ENCODE results near the gene SKP1. TPM values are rescaled to one million over a fixed set of nuclear protein-coding genes. Genes with fewer than 3 reads are reported as not detected.

The SKP1 gene
- total RNA-seq, 1 experiment from 2014 or later: 939 TPM

DNA sequence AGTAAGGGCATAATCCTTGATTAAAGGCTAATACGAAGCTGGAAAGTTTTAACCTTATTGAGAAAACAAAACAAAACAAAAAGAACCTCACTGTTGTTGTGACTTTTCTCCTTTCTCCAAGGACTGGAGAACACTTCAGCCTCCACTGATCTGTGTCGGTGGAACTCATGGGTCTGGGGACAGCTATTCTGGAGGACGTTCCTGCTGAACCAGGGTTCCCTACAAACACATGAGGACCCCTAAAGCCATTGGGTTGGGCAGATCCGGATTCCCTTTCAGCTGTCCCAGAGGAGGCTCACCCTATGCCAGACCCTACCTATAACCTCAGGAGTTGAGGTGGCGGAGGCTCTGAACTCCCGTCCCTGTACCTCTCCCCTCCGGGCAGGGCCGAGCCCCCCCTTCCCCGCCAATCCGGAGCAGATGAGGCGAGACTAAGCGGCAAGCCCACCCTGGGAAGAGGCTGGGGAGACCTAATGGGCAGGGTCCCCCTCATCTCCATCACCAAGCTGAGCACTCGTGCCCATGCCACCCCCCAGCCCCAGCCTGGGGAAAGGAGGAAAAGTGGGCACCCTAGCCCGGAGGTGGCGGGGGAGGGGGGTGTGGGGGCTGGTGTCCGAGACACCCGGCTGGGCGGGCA, 63.9 kb downstream of the SKP1 start:
- Histone ChIP-seq H3K9me3 (no peaks in the 10 kb centered on the region), H3K4me3 (no peak overlapping the region), H3K36me3 (peaks cover 16% of the 10 kb centered on the region), H3K27me3 (no peaks in the 10 kb centered on the region)
- no peak for DNase-seq

DNA sequence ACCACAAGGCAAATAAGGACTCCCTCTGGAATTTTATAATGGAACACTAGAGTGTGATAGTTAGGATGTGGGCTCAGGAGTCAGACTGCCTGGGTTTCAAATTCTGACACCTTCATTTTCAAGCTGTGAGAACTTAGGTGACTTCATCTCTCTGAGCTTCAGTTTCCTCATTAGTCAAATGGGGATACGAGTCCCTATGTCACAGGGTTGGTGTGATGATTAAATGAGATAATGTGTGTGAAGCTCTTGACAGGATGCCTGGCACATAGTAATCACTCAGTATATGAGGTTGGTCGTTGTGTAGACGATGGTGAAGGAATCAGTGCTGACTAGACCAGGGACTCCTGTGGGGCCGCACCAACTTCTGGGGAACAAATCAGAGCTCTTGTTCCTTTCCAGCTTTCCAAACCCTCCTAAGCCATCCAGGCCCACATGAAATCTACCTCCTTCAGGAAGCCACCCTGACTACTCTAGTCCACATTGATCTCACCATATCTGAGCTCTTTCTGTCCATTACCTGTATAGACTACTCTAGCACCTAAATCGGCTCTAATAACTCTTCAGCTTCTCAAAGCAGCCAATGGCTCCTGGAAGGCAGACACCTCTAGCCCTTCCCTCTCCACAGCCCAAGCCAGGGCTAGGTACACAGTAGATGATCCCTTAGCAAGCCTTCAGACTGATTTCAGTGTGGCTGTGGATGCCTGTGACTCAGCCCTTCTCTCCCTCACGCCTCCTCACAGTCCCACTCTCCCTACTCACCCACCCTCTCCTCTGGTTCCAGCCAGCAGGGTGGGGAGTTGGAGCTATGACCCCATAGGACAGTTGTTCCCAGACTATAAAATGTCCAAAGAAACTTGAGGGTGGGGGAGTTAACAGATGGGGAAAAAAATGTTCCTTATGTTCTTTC, 64.8 kb downstream of the SKP1 start:
- DNase-seq: peak; percentile 50
- Histone ChIP-seq H3K9me3 (no peaks in the 10 kb centered on the region), H3K4me3 (no peak overlapping the region), H3K27me3 (no peaks in the 10 kb centered on the region), H3K36me3 (peaks cover 11% of the 10 kb centered on the region)

DNA sequence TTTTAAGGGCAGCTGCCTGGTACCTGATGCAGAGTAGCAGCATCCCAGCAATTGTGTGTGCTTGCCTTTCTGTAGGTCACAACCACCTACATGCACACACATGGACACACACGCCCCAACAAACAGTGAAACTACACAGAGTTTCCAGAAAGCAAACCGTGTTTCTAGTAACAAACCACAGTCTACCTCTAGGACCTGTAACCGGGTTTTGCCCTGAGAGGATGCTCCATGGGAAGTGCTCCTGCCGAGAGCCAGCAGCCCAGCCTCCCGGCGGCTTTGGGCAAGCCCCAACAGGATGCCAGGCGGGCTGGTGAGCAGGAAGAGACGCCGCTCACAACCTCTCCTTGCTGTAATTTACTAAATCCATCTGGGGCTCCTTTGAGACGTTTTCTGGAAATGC, 66.4 kb downstream of the SKP1 start:
- no peaks in the 10 kb centered on the region for H3K27me3 ChIP-seq
- DNase-seq: no peak
- no peaks in the 10 kb centered on the region for H3K36me3 ChIP-seq
- H3K9me3 ChIP-seq: no peaks in the 10 kb centered on the region
- no peak overlapping the region for H3K4me3 ChIP-seq

DNA sequence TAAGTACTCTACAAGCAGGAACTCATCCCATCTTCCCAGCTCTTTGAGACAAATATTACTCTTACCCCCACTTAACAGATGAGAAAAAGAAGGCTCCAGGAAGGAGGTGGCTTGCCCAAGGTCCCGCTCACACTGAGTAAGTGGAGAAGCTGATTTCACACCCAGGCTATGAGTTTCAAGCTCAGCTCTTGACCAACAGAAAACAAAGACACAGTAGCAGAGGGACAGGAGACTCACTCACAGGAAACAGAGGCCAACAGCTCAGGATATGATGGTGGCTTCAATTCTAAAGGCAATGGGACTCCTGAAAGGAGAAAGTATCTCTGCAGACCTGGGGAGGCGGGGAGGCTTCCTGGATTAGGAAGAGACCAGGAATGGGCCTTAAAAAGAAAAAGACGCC, 69.0 kb downstream of the SKP1 start:
- H3K9me3 ChIP-seq: no peaks in the 10 kb centered on the region
- H3K4me3 ChIP-seq: no peak overlapping the region
- DNase-seq: no peak
- no peaks in the 10 kb centered on the region for H3K36me3 ChIP-seq
- no peaks in the 10 kb centered on the region for H3K27me3 ChIP-seq

GRCh38 chr5:134106991-134107701, 69.6 kb downstream of the SKP1 start:
- Histone ChIP-seq H3K36me3 (no peaks in the 10 kb centered on the region), H3K27me3 (no peaks in the 10 kb centered on the region), H3K9me3 (no peaks in the 10 kb centered on the region), H3K4me3 (no peak overlapping the region)
- no peak for DNase-seq

DNA sequence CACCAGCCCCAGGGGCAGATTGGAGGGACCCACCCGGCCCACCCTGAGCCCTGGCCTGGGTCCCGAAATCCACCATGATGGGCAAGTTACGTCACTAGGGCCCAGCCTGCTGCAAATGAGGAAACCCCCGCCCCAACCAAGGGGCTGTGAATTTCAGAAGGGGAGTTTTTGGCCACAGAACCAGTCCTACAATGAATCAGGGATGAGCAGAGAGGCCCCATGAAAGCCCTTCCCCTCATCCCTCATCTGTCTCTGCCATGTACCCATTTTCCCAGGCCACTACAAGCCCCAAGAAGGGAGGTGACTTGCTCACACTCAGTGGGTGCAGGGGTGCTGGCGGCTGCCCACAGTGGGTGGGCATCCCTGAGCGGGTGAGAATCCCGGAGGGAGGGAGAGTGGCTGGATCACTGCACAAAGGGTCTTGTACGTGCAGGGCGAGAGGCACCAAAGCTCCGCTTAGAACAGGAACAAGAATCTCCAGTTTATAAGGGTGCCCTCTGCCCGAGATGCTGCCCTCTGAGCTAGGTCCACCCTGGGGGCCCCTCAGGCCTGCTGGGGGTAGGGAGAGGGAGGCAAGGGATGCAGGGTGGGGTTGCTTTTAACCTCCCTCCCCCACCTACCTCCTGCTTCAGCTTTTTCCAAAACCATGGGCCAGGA, 72.6 kb downstream of the SKP1 start:
- Histone ChIP-seq H3K27me3 (no peaks in the 10 kb centered on the region), H3K36me3 (no peaks in the 10 kb centered on the region), H3K9me3 (no peaks in the 10 kb centered on the region), H3K4me3 (no peak overlapping the region)
- no peak for DNase-seq

GRCh38 chr5:134103397-134103796, 73.4 kb downstream of the SKP1 start:
- H3K36me3 ChIP-seq: no peaks in the 10 kb centered on the region
- no peak overlapping the region for H3K4me3 ChIP-seq
- no peaks in the 10 kb centered on the region for H3K9me3 ChIP-seq
- H3K27me3 ChIP-seq: no peaks in the 10 kb centered on the region
- no peak for DNase-seq

DNA sequence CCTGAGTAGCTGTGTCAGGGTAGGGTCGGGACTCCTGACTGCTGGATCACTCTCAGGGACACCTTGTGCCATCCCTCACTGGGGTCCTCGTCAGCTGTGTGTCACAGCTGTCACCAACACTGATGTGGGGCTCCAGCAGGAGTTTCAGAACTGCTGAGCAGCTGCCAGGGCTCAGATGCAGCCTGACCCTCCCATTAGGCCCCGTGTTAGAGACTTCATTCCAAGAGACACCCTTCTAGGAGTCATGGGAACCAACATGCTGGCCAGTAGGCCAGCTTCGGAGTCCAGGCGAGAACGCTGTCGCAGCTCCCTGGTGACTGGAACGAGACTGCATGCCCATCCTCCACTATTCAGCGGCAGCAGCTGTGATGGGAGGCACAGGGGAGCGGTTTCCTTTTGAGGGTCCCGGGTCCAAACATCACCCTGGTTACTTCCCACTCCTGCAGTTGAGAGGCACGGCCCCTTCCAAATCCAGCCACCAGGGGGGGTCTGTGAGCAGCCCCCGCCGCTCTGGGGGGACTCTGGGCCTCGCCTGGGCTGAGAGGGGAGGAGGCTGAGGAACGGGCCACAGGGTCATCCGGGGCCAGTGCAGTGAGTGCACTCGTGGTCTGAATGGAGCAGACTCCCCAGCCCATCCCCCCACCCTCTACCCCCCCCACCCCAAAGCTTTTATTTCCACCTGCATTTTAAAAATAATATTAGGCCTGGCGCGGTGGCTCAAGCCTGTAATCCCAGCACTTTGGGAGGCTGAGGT, 74.9 kb downstream of the SKP1 start:
- peak; percentile 63 for DNase-seq
- no peaks in the 10 kb centered on the region for H3K27me3 ChIP-seq
- no peak overlapping the region for H3K4me3 ChIP-seq
- H3K9me3 ChIP-seq: no peaks in the 10 kb centered on the region
- H3K36me3 ChIP-seq: no peaks in the 10 kb centered on the region

DNA sequence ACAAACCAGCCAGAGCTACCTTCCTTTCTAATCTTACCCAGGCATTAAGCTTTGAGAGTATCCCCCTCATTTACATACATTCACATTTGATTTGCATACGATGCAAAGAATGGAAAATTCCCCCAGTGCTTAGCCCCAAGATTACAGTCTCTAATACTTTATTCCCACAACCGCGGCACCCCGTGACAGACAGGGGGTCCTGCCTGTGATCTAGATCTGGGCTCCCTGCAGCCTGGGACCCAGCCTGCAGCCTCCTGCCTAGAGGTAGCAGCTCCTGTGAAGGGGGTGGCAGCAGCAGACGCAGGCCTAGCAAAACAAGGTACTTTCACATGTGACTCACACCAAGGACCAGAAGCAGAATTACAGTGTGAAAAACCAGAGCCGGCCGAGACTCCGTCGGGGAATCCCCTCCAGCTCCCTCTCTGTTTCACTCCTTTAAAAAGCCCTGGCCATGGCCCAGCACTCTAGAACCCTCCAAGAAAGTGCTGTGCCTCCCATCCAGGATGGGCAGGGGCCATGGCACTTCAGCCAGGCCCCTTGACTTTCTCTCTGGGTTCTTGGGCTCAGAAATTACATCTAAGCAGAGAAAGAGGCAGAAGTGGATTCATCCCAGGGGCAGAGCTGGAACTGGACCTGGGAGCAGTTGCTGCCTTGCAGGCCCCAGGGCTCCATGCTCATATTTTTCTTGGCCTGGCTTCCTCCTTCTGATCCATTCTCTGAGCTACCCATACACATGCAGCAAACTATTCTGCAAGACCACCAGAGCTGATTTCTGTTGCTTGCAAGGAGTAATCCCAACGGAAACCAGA, 76.3 kb downstream of the SKP1 start:
- no peaks in the 10 kb centered on the region for H3K9me3 ChIP-seq
- H3K27me3 ChIP-seq: no peaks in the 10 kb centered on the region
- peak; percentile 64 for DNase-seq
- H3K36me3 ChIP-seq: no peaks in the 10 kb centered on the region
- H3K4me3 ChIP-seq: no peak overlapping the region

DNA sequence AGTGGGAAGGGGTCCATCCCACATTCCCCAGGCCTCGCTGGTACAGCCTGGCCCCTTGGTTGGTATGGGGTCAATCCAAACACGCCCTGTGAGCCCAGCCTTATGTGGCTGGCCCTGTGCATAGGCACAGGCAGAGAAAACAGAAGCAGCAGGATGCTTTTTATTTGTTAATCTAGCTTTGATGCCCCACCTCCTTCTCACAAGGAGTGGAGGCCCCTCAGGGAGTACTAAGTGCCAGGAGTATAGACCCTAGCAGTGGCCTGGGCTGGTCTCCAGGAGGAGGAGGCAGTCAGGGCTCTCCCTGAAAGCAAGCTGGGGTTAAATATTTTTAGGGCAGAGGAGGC, 76.8 kb downstream of the SKP1 start:
- H3K9me3 ChIP-seq: no peaks in the 10 kb centered on the region
- H3K36me3 ChIP-seq: no peaks in the 10 kb centered on the region

GRCh38 chr5:134099288-134099872, 77.4 kb downstream of the SKP1 start:
- no peak overlapping the region for H3K4me3 ChIP-seq
- H3K9me3 ChIP-seq: no peaks in the 10 kb centered on the region
- no peaks in the 10 kb centered on the region for H3K36me3 ChIP-seq
- no peak for DNase-seq
- no peaks in the 10 kb centered on the region for H3K27me3 ChIP-seq

More for the DNA sequence above, 76.8 kb downstream of the SKP1 start:
- DNase-seq: no peak
- H3K4me3 ChIP-seq: no peak overlapping the region
- no peaks in the 10 kb centered on the region for H3K27me3 ChIP-seq

Other genes starting within 250 kb of the SKP1 start
- gene C5orf15, start 208.3 kb downstream of the SKP1 start, total RNA-seq (2014; rRNA removed; shearing (Covaris generic); ENCODE audit: low replicate concordance): 96.2 and 153 TPM in 2 replicates
- 680 and 772 TPM in 2 replicates for gene VDAC1, start 172.0 kb downstream of the SKP1 start, total RNA-seq (2014; rRNA removed; shearing (Covaris generic); ENCODE audit: low replicate concordance)
- gene TCF7, start 62.3 kb downstream of the SKP1 start, total RNA-seq (2014; rRNA removed; shearing (Covaris generic); ENCODE audit: low replicate concordance): 8.9 and 12.0 TPM in 2 replicates
- gene PPP2CA, start 49.1 kb upstream of the SKP1 start, total RNA-seq (2014; rRNA removed; shearing (Covaris generic); ENCODE audit: low replicate concordance): 435 and 554 TPM in 2 replicates
- 3.3 and 8.7 TPM in 2 replicates for gene CDKL3, start 190.2 kb upstream of the SKP1 start, total RNA-seq (2014; rRNA removed; shearing (Covaris generic); ENCODE audit: low replicate concordance)
- 85.8 and 235 TPM in 2 replicates for gene UBE2B, start 194.6 kb upstream of the SKP1 start, total RNA-seq (2014; rRNA removed; shearing (Covaris generic); ENCODE audit: low replicate concordance)
- gene CDKN2AIPNL, start 234.9 kb upstream of the SKP1 start, total RNA-seq (2014; rRNA removed; shearing (Covaris generic); ENCODE audit: low replicate concordance): 116 and 161 TPM in 2 replicates